Heart right ventricle (tissue), 16 donors: ENCODE results near the gene HES3. TPM values are rescaled to one million over a fixed set of nuclear protein-coding genes. Genes with fewer than 3 reads are reported as not detected.
A peak's percentile ranks its signal among the peaks of the same experiment; 100 is the strongest.

Source experiments
- ATAC-seq, 8 donors: fragments of 200-7000 bp; cut with Tn5 transposase; one replicate each; pipeline ENCODE4 v1.9.1; 2020; ENCODE audit warnings: mild to moderate bottlenecking in 8 of 8, moderate library complexity in 8 of 8, moderate number of reproducible peaks in 1 of 8
- DNase-seq, 2 donors: peaks; one replicate each; pipeline ENCODE4 v3.0.0-alpha.2; 2020
- H3K27ac ChIP-seq, 10 donors: fragments of 200-600 bp; sonication (generic) in 2 of 10; one replicate each; pipeline versions ENCODE4 v1.5.0 to v1.8.0; 2020 to 2022; ENCODE audit warnings: mild to moderate bottlenecking in 3 of 10
- H3K27me3 ChIP-seq, 7 donors: fragments of 200-600 bp; one replicate each; pipeline ENCODE4 v1.8.0; 2021 to 2022; ENCODE audit warnings: mild to moderate bottlenecking in 2 of 7
- H3K36me3 ChIP-seq, 9 donors: fragments of 200-600 bp; sonication (generic) in 1 of 9; one replicate each; pipeline versions ENCODE4 v1.5.0 to v1.8.0; 2020 to 2022; ENCODE audit warnings: mild to moderate bottlenecking in 2 of 9
- H3K4me1 ChIP-seq, 9 donors: fragments of 200-600 bp; sonication (generic) in 1 of 9; one replicate each; pipeline versions ENCODE4 v1.5.0 to v1.8.0; 2020 to 2022; ENCODE audit warnings: mild to moderate bottlenecking in 4 of 9
- H3K4me3 ChIP-seq, 10 donors: fragments of 200-600 bp; sonication (generic) in 2 of 10; one replicate each; pipeline versions ENCODE4 v1.5.0 to v1.8.0; 2020 to 2022; ENCODE audit warnings: mild to moderate bottlenecking in 7 of 10, moderate library complexity in 2 of 10
- H3K9me3 ChIP-seq, 11 donors: fragments of 200-600 bp in 10 of 11; sonication (generic) in 2 of 11; one replicate each; pipeline versions ENCODE4 v1.5.0 to v1.8.0; 2013 to 2022; ENCODE audit warnings: mild to moderate bottlenecking in 2 of 11, control low read depth in 1 of 11, moderate library complexity in 1 of 11
- WGBS, 2 donors: extraction: QIAGEN DNeasy Blood & Tissue Kit; methylation state at CpG; one replicate each; pipeline ENCODE4 v1.1.7; 2013; ENCODE audit warnings: inconsistent platforms in 1 of 2; 5-methylcytosine and 5-hydroxymethylcytosine counted together
- intact Hi-C, 10 donors: fragments of 100-400 bp; cut with DNase I; formaldehyde crosslinking; loops; one replicate each; pipeline versions ENCODE4 v1.11.1 to v1.14.2; 2022
- polyA plus RNA-seq, 2 donors: library from polyadenylated mRNA; stranded (reverse); fragments of 200-250 nt; gene quantifications; one replicate each; pipeline ENCODE4 v1.2.3, GENCODE V29; 2013
- total RNA-seq, 10 donors: library from RNA; stranded (reverse); fragmentation: NEBNext Ultra II Directional in 3 of 10; extraction: Animal tissue kit (Norgen Biotek cat#: 25700) in 3 of 10; gene quantifications; one replicate each; pipeline versions ENCODE4 v1.2.1 to v1.2.4, GENCODE V29; 2021 to 2023
- TF ChIP-seq, protein P1 (sequence below), 9 donors: fragments of 200-600 bp; sonication (generic) in 2 of 9; IDR thresholded peaks; one replicate each; pipeline versions ENCODE4 v1.5.0 to v1.8.0; 2021 to 2022; ENCODE audit warnings: antibody characterized with exemption in 9 of 9, mild to moderate bottlenecking in 5 of 9, moderate library complexity in 1 of 9
- donor health status: Arrhythmogenic right ventricular cardiomyopathy.
- donor health status: ischemic (EF 13 %, LVEDD 7.1; RV severe dilation, severe dysfunction).
- donor health status: healthy with polysubstance abuse.
- donor health status: DM: no; HTN: yes; CAD: no.
- donor health status: DM: no; HTN: no; CAD: no.
- donor health status: ischemic (EF 25% LVEDD 6.9; RV normal size, moderate dysfunction).
- donor health status: ischemic (EF 25% LVEDD 5.7; RV mildly dilated, moderate dysfunction).
- donor health status: healthy.
- donor health status: DM: yes; HTN: yes; CAD: no.
- donor health status: Ischemic cardiomyopathy.
- donor health status: ischemic (EF 35%, LVEDD 5.7; RV mildly dilated, moderate dysfunction).
- donor health status: nonischemic (EF 11% LVEDD 7.7; RV severe dilation, severe dysfunction).
- donor health status: DM: yes; HTN: yes; CAD: no.
- donor health status: PGD.
- donor health status: ischemic (EF 29% LVEDD 5.4; RV normal size, mild dysfunction).
- donor health status: nonischemic (EF 23%, LVEDD 6.1; RV moderate dilation, normal function).

The HES3 gene
- total and polyA plus RNA-seq, 12 donors: not detected

DNA sequence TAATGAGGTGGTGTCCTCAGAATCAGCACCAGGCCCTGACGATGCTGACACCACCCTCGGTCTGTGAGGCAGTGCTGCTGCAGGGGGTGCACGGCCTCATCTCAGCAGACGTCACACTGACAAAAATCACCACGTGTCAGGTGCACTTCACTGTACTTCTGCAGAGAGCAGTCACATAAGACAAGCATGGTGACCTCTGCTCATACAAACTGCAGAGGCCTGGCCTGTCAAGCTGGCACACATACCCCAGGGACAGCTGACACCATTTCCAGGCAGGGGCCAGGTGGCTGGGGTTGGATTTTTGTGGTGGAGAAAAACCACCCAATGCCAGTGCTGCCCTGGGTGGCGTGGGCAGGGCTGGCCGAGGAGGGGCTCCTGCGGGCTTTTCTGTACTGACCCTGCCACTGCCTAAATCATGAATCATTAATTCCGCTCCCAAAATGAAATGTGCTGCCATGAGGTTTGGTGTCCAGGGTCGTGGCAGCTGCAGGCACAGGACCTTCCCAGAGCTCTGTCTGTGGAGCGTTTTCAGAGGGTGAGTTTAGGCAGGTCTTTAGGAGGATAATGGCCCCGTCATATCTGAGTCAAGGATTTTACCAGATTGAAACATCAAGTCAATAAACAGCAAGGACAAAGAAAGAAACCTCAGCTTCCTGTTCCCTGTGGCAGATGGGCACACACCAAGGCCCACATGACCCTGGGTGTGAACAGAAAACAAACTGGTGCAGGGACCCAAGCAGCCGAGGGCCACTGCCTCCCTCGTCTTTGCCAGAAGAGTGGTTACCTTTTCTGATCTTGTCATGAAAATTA lies 50.3 kb downstream of the HES3 start:
- Histone ChIP-seq H3K9me3 (no peaks in the 10 kb centered on the region), H3K27me3 (no peaks in the 10 kb centered on the region), H3K4me1 (peaks cover 0 to 29% (median 4%) of the 10 kb centered on the region in 9 donors), H3K4me3 (no peak overlapping the region), H3K36me3 (peaks cover 0 to 10% (median 0%) of the 10 kb centered on the region in 9 donors), H3K27ac (peak overlapping the region in 1 of 10 donors; percentile 31)
- intact Hi-C loops: no loop called here
- peak in 6 of 8 donors; percentile 17 to 79 (median 62) for ATAC-seq
- no peak for DNase-seq
- TF ChIP-seq, protein P1, sequence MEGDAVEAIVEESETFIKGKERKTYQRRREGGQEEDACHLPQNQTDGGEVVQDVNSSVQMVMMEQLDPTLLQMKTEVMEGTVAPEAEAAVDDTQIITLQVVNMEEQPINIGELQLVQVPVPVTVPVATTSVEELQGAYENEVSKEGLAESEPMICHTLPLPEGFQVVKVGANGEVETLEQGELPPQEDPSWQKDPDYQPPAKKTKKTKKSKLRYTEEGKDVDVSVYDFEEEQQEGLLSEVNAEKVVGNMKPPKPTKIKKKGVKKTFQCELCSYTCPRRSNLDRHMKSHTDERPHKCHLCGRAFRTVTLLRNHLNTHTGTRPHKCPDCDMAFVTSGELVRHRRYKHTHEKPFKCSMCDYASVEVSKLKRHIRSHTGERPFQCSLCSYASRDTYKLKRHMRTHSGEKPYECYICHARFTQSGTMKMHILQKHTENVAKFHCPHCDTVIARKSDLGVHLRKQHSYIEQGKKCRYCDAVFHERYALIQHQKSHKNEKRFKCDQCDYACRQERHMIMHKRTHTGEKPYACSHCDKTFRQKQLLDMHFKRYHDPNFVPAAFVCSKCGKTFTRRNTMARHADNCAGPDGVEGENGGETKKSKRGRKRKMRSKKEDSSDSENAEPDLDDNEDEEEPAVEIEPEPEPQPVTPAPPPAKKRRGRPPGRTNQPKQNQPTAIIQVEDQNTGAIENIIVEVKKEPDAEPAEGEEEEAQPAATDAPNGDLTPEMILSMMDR (IDR thresholded peaks at IDR 0.05): no peak
- WGBS, 2 donors: 89 to 90% methylated on average over 14 of the region's 14 CpGs

DNA sequence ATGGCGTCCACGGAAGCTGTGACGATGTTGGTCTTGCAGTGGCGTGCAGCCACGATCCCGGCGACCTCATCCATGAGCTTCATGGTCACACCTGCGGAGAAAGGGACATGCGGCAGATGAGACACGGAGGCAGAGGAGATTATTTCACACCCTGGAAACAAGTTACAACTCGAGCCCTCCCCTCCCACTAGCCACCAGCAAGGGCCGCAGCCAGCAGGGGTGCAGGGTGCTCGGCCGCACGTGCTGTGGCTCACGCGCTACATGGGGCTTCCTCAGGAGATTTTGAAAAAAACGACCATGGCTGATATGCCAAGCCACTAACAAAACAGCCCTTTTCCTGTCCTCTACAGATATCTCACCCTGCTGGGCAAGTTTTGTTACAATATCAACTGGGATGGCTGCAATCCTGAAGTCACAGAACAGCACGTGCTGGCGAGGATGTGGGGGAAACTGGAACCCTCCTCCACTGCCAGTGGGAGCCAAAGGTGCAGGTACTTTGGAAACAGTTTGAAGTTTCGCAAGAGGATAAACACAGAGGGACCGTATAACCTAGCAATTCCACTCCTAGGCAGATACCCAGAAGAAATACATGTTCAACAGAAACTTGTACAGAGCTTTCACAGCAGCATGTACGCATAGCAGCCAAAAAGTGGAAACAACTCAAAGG lies 51.0 kb downstream of the HES3 start:
- no peak overlapping the region for H3K27ac ChIP-seq
- peaks cover 0 to 22% (median 4%) of the 10 kb centered on the region in 9 donors for H3K4me1 ChIP-seq
- no peak for ATAC-seq
- DNase-seq: no peak
- no peak overlapping the region for H3K4me3 ChIP-seq
- WGBS, 2 donors: 89 to 91% methylated on average over 23 of the region's 23 CpGs
- intact Hi-C loops: no loop called here
- H3K9me3 ChIP-seq: no peaks in the 10 kb centered on the region
- H3K36me3 ChIP-seq: peaks cover 0 to 10% (median 0%) of the 10 kb centered on the region in 9 donors
- no peaks in the 10 kb centered on the region for H3K27me3 ChIP-seq
- TF ChIP-seq, protein P1 (IDR thresholded peaks at IDR 0.05): no peak

Other genes starting within 250 kb of the HES3 start
- 10 to 100 TPM; 16.5 to 41.5 (median 22.2) TPM for gene KCNAB2, start 198.3 kb upstream of the HES3 start, total RNA-seq
- 10 to 100 TPM in 1 of 2 donors, 1 to 10 TPM in 1; 4.7 to 15.1 TPM for gene KCNAB2, start 198.3 kb upstream of the HES3 start, polyA plus RNA-seq
- gene CHD5, start 63.9 kb upstream of the HES3 start, total RNA-seq: under 1 TPM; 0.02 to 0.78 (median 0.25) TPM
- under 1 TPM; 0.01 to 0.07 TPM for gene CHD5, start 63.9 kb upstream of the HES3 start, polyA plus RNA-seq
- 100 to 1,000 TPM; 223 to 298 (median 273) TPM for gene RPL22, start 44.6 kb upstream of the HES3 start, total RNA-seq
- 100 to 1,000 TPM; 295 to 639 TPM for gene RPL22, start 44.6 kb upstream of the HES3 start, polyA plus RNA-seq
- gene RNF207, start 38.1 kb upstream of the HES3 start, total RNA-seq: 100 to 1,000 TPM in 1 of 10 donors, 10 to 100 TPM in 9; 30.6 to 101 (median 67.4) TPM
- 100 to 1,000 TPM in 1 of 2 donors, 10 to 100 TPM in 1; 16.2 to 183 TPM for gene RNF207, start 38.1 kb upstream of the HES3 start, polyA plus RNA-seq
- 10 to 100 TPM; 47.9 to 81.0 (median 64.4) TPM for gene ICMT, start 8.2 kb upstream of the HES3 start, total RNA-seq
- 10 to 100 TPM; 16.5 to 38.3 TPM for gene ICMT, start 8.2 kb upstream of the HES3 start, polyA plus RNA-seq
- gene GPR153, start 16.9 kb downstream of the HES3 start, total RNA-seq: 1 to 10 TPM; 1.8 to 8.5 (median 3.6) TPM
- gene GPR153, start 16.9 kb downstream of the HES3 start, polyA plus RNA-seq: 1 to 10 TPM; 2.0 to 3.7 TPM
- gene ACOT7, start 149.6 kb downstream of the HES3 start, total RNA-seq: 10 to 100 TPM in 3 of 10 donors, 1 to 10 TPM in 7; 5.1 to 26.9 (median 8.6) TPM
- gene ACOT7, start 149.6 kb downstream of the HES3 start, polyA plus RNA-seq: 10 to 100 TPM in 1 of 2 donors, 1 to 10 TPM in 1; 4.0 to 40.4 TPM
- gene HES2, start 175.7 kb downstream of the HES3 start, total RNA-seq: under 1 TPM in 1 of 10 donors, not detected in 9; 0.25 TPM
- under 1 TPM in 1 of 2 donors, not detected in 1; 0.22 TPM for gene HES2, start 175.7 kb downstream of the HES3 start, polyA plus RNA-seq
- under 1 TPM in 5 of 10 donors, not detected in 5; 0.17 to 0.51 (median 0.29) TPM for gene ESPN, start 180.6 kb downstream of the HES3 start, total RNA-seq
- gene ESPN, start 180.6 kb downstream of the HES3 start, polyA plus RNA-seq: under 1 TPM; 0.12 to 0.22 TPM
- gene TNFRSF25, start 222.0 kb downstream of the HES3 start, total RNA-seq: 10 to 100 TPM in 2 of 10 donors, 1 to 10 TPM in 8; 4.0 to 12.0 (median 7.3) TPM
- gene TNFRSF25, start 222.0 kb downstream of the HES3 start, polyA plus RNA-seq: 10 to 100 TPM in 1 of 2 donors, 1 to 10 TPM in 1; 6.6 to 43.1 TPM
- gene PLEKHG5, start 247.5 kb downstream of the HES3 start, total RNA-seq: 10 to 100 TPM; 10.0 to 18.8 (median 15.3) TPM
- 10 to 100 TPM in 1 of 2 donors, 1 to 10 TPM in 1; 6.6 to 28.7 TPM for gene PLEKHG5, start 247.5 kb downstream of the HES3 start, polyA plus RNA-seq